Hypothalamus (tissue), 51 donors: ENCODE data around the gene SLC16A8.

Experiments used
- DNase-seq, 51 donors: peaks; one replicate each; lab custom pipeline; 2025; lab: John Stamatoyannopoulos, UW

SLC16A8 gene

DNA sequence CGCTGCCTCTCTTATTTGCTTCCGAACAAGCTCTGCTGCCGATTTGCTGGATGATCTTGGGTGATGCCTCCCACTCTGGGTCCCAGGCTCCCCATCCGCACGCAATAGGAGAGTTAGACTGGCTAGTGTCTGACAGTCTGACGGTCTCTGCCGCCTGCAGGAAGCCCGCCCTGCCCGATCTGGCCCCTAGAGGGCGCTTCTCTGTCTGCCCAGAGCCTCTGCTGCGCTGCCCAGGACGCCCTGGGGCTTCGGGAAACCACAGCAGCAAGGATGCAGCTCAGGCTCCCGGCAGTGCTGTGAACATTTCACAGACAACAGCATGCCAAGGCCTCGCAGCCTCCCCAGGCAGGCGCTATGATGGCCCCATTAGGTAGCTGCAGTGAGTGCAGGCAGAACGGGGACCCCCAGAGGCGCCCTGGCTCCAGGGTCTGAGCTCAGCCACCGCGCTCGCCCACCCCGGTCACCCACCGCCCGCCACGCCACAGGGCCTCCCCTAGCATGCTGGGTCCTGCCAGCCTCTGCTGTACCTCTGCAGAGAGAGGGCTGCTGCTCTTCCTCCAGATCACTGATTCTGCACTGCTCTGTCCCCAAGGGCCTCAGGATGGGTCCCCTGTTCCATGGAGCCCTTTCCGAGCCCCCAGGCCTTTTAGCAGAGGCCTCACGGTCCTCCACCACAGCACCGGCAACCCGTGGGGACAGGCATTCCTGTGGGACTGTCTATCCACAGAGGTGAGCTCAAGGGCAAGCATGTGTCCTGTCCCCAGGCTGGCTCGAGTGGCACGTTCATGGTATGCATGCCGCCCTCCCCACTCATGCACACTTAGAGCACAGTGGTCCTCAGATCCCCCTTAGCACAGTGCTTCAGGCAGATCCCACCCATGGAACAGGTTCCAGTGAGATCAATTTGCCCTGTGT lies 30.8 kb upstream of the SLC16A8 start:
- peak; percentile 10 to 90 (median 71) for DNase-seq

DNA sequence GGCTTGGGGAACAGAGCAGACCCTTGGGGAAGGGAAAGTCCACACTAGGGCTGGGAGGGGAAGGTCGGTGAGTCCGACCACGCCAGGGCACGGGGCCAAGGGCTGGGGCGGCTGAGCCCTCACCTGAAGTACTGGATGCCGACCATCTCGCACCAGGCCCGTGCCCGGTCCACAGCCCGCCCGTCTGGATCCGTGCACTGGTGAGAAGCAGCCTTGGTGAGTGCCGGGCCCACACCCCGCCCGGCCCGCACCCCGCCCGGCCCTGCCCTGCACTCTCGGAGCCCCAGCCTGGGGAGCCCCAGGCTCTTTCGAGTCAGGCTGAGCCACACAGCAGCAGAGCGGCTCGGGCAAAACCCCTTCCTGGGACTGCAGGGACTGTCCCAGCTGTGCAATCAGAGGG lies 28.4 kb upstream of the SLC16A8 start:
- DNase-seq = no peak

- no peak for DNase-seq
Measured at GRCh38 chr22:38111925-38112355, 28.0 kb upstream of the SLC16A8 start.

DNA sequence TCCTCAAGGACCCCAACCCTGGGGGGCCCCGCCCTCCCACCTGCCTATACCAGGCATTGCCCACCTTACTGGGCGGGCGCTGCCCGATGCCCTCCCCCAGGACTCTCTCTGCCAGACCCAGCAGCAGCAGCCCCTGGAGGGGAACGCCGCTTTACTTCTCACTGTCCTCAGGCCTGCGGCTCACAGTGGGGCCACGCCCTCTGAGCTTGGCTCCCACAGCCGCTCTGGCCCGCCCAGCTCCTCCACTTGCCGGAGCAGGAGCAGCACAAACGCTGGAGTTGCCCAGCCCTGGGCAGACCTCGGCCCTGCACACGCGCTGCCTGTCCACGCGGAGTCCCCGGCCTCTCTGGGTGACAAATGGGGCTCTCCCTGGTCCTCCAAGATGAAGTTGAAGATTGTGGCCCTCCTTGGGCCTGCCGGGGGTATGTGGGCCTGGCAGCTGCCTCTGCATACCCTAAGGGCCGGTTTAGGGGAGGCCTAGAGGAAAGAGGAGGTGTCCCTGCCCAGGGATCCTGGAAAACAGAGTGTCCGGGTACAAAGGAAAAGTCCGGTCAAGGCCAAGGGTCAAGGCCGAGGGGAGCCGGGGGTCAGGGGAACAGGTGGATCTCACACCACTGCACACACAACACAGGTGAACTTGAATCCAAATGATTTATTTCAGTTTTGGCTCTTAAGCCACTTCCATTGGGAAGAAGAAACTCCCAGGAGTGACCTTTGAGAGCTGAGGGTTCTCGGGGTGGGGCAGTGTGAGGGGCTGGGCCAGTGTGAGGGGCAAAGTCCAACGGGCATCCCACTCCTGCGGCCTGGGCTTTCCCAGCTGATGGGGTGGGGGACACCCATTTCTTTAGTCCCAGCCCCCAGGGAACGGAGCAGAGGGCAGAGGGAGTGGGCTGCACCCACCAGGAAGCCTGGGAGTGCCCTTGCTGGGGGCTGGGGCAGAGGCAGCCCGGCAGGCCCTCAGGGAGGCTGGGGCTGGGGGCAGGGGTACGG lies 27.2 kb upstream of the SLC16A8 start:
- no peak for DNase-seq

DNA sequence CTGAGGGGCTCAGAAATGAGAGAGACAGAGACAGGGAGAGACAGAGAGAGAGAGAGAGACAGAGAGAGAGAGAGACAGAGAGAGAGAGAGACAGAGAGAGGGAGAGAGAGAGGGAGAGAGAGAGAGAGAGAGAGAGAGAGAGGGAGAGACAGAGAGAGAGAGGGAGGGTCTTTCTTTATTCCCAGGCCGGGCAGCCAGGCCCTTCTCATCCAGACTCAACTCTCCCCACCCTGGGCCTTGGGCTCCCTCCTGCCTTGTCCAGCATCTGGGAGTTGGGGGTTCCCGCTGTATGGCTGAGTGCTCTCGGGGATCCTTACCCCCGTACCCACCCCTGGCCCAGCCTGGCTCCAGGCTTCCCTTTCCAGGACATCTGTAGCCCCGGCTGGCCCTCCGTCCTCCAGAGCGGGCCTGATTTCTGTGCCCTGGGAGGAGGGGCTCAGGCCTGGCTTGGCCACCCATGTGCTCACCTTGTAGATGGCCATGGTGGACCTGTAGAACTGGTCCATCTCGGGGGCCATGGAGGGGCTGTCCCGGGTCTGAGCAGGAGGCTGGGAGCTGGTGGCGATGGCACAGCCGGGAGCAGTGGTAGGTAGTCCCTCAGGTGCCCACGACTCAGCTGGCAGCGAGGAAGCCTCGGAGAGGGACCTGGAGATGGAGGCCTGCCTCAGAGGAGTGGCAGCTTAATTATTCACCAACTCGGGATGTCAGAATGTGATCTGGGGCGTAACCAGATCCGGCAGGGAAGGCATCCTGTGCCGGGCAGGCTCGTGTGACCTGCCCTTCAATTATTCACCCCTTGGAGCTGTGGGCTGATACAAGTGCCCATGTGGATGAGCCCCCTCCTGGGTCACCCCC lies 26.3 kb upstream of the SLC16A8 start, which contains the start of gene BAIAP2L2:
Gene BAIAP2L2 (minus strand): TSS at position 677 of the 855 bp plus-strand sequence. CDS start 159 bp downstream, at position 518.
- no peak for DNase-seq

- no peak for DNase-seq
Measured at GRCh38 chr22:38109371-38110001, 25.5 kb upstream of the SLC16A8 start.

DNA sequence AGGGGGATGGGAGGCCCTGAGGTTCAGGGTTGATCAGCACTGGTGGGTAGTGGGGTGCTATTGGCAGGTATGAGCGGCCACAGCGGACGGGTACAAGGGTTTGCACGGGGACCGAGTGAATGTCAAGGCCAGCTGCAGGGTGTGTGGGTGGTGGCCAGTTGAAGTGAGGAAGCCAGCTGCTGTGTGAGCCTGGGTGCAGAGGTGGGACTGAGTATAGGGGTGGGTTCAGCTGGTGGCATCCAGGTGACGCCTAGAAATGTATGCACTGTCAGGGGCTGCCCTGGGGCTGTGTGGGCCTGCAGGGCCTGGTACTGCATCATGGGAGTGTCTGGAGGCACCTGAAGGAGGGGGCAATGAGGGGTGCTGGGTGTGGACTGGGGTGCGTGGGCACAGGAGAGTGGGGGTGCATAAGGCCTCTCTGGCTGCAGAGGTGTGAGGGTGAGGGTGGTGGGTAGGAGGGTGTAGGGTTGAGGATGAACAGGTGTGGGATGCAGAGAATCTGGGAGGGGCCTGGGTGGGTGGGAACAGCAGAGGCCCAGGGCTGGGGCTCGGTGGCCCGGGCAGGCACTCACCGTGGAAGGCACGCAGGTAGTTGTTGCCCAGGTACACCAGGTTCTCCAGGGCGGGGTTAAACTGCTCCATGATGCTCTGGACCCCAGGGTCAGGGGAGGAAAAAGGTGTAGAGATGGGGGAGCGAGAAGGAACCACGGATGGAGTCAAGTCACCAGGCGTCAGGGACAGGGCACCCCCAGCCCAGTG lies 24.8 kb upstream of the SLC16A8 start:
- no peak for DNase-seq

DNA sequence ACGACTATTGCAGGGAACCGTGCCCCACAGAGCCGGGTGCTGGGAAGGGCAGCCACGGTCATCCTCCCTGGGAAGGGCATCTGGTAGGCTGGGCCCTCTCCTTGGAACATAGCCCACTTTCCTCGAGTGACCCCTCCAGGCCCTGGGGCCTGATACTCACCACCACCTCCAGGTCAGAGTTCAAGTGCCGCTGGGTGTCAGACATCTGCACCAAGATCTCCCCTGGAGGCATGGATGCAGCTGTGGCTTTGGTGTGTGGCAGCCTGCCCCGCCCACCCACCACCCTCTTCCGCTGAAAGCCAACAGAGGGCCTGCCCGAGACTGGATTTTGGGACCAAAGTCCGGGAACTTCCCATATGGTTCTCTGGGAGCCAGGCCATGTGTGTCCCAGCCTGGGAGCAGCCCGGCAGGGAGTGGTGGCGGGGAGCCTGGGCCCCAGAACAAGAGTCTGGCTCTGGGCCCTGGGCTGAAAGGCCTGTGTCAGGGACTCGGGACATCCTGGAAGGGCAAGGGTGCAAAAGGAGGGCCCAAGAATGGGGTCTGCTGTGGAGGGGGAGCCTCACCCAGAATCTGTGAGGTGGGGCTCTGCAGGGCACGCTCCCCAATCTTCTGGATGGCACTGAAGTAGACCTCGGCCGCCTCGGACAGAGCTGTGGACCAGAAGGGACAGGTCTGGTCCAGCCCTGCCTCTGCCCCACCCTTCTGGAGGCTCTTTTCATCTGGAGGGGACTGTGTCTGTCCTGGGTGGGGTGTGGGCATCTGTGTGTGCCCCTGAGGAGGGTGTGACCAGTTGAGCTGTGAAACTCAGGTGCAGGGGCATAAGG lies 23.9 kb upstream of the SLC16A8 start:
- DNase-seq = no peak

- DNase-seq = no peak
Measured at GRCh38 chr22:38106814-38107578, 23.0 kb upstream of the SLC16A8 start.

DNA sequence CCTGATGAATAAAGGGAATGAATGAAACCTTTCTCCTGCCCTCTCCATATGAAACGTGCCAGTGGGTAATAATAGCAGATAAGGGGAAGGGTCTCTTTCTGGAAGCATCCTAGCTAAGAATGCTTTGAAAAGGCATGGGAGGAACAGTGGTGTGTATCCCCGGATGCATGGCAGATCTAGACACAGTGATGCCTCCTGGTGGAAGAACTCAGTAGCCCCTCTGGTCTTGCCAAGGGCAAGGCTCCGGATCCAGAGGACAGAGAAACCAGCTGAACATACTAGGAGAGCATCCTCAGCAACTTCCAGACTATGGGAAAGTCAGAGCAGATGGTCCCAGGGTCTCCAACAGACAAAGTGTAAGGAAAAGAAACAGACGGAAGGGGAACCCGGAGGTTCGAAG lies 20.1 kb upstream of the SLC16A8 start:
- DNase-seq = no peak

DNA sequence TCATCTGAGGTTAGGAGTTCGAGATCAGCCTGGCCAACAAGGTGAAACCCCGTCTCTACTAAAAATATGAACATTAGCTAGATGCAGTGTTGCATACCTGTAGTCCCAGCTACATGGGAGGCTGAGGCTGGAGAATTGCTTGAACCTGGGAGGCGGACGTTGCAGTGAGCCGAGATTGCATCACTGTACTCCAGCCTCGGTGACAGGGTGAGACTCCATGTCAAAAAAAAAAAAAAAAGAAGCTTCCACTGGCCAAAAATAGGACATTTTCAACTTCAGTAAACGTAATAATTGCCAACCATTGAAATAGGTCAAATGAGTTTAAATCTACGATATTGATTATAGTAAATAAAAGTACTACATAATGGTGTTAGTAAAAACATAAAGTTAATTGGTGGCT lies 19.7 kb upstream of the SLC16A8 start:
- no peak for DNase-seq

GRCh38 chr22:38098410-38099249 lies 14.6 kb upstream of the SLC16A8 start:
- no peak for DNase-seq

- no peak for DNase-seq
Measured at GRCh38 chr22:38097557-38098409, 13.8 kb upstream of the SLC16A8 start.

- DNase-seq = no peak
Measured at GRCh38 chr22:38097058-38097457, 13.1 kb upstream of the SLC16A8 start.

DNA sequence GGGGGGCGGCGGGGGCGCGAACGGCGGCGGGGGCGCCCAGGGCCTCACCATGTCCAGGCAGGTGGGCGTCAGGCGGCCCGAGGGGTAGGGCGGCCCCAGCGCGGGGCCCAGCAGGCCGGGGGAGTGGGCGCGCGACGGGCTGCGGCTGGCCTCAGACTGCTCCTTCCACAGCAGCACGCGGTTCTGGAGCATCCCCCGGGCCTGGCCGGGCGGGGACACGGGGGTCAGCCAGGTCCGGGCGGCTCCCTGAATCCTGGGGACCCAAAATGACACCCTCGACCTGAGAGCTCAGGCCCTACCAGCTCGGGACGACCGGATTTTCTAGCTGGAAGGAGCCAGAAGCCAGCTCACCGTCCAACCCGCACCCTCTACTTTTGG lies 5.5 kb upstream of the SLC16A8 start:
- no peak for DNase-seq
